ENCODE data around the gene TMEM108. TPM values are rescaled to one million over a fixed set of nuclear protein-coding genes. Genes with fewer than 3 reads are reported as not detected.
A peak's percentile ranks its signal among the peaks of the same experiment; 100 is the strongest.

The TMEM108 gene
- total and polyA plus RNA-seq, 11 donors, result 0.14 to 2.8 (median 0.57) TPM

GRCh38 chr3:133167340-133168024, 129.3 kb downstream of the TMEM108 start:
- no peak overlapping the region for H3K27ac ChIP-seq
- H3K27me3 ChIP-seq, result no peaks in the 10 kb centered on the region
- H3K4me1 ChIP-seq, result no peaks in the 10 kb centered on the region
- 93 to 95% (median 94%) methylated on average over 27 to 36 of the region's 36 CpGs for WGBS, 4 donors
- TF ChIP-seq POLR2A (IDR thresholded peaks at IDR 0.05), result no peak
- TF ChIP-seq CTCF (IDR thresholded peaks at IDR 0.05), result no peak
- DNase-seq (no peak), ATAC-seq (no peak)
- H3K36me3 ChIP-seq, result no peaks in the 10 kb centered on the region
- no peaks in the 10 kb centered on the region for H3K9me3 ChIP-seq
- intact Hi-C loops (cut with DNase I), result no loop called here
- no peak overlapping the region for H3K4me3 ChIP-seq

- 97 to 100% (median 100%) methylated on average over 1 of the region's 1 CpG for WGBS, 4 donors
- intact Hi-C loops (cut with DNase I), result no loop called here
- no peaks in the 10 kb centered on the region for H3K36me3 ChIP-seq
- H3K4me1 ChIP-seq, result no peaks in the 10 kb centered on the region
- no peak for ATAC-seq
- H3K4me3 ChIP-seq, result no peak overlapping the region
- no peak for DNase-seq
- H3K27ac ChIP-seq, result no peak overlapping the region
- peaks cover 0 to under 1% (median 0%) of the 10 kb centered on the region in 12 donors for H3K9me3 ChIP-seq
- no peaks in the 10 kb centered on the region for H3K27me3 ChIP-seq
- no peak for TF ChIP-seq POLR2A (IDR thresholded peaks at IDR 0.05)
- TF ChIP-seq CTCF (IDR thresholded peaks at IDR 0.05), result peak in 1 of 12 donors; percentile 7
These were observed 129.8 kb downstream of the TMEM108 start for GRCh38 chr3:133168025-133168401.

GRCh38 chr3:133169331-133170068, 131.3 kb downstream of the TMEM108 start:
- TF ChIP-seq POLR2A (IDR thresholded peaks at IDR 0.05) (no peak), CTCF (IDR thresholded peaks at IDR 0.05) (no peak)
- H3K27me3 ChIP-seq, result no peaks in the 10 kb centered on the region
- 72 to 84% (median 77%) methylated on average over 6 of the region's 6 CpGs for WGBS, 4 donors
- peaks cover 0 to 8% (median 0%) of the 10 kb centered on the region in 12 donors for H3K9me3 ChIP-seq
- no peak for DNase-seq
- no peak overlapping the region for H3K27ac ChIP-seq
- no peak overlapping the region for H3K4me3 ChIP-seq
- H3K36me3 ChIP-seq, result no peaks in the 10 kb centered on the region
- ATAC-seq, result no peak
- no peaks in the 10 kb centered on the region for H3K4me1 ChIP-seq
- intact Hi-C loops (cut with DNase I), result no loop called here

- no peak for ATAC-seq
- intact Hi-C loops (cut with DNase I), result no loop called here
- TF ChIP-seq POLR2A (IDR thresholded peaks at IDR 0.05) (no peak), CTCF (IDR thresholded peaks at IDR 0.05) (no peak)
- no peak overlapping the region for H3K27ac ChIP-seq
- 64 to 75% (median 68%) methylated on average over 2 of the region's 2 CpGs for WGBS, 4 donors
- no peaks in the 10 kb centered on the region for H3K4me1 ChIP-seq
- no peak overlapping the region for H3K4me3 ChIP-seq
- H3K27me3 ChIP-seq, result no peaks in the 10 kb centered on the region
- H3K36me3 ChIP-seq, result no peaks in the 10 kb centered on the region
- DNase-seq, result no peak
- peaks cover 0 to 8% (median 0%) of the 10 kb centered on the region in 12 donors for H3K9me3 ChIP-seq
These were observed 133.6 kb downstream of the TMEM108 start for GRCh38 chr3:133171831-133172230.

Data from heart left ventricle (tissue), 16 donors.